Measurements from ENCODE around the gene HOXD1.

Gene HOXD1

DNA sequence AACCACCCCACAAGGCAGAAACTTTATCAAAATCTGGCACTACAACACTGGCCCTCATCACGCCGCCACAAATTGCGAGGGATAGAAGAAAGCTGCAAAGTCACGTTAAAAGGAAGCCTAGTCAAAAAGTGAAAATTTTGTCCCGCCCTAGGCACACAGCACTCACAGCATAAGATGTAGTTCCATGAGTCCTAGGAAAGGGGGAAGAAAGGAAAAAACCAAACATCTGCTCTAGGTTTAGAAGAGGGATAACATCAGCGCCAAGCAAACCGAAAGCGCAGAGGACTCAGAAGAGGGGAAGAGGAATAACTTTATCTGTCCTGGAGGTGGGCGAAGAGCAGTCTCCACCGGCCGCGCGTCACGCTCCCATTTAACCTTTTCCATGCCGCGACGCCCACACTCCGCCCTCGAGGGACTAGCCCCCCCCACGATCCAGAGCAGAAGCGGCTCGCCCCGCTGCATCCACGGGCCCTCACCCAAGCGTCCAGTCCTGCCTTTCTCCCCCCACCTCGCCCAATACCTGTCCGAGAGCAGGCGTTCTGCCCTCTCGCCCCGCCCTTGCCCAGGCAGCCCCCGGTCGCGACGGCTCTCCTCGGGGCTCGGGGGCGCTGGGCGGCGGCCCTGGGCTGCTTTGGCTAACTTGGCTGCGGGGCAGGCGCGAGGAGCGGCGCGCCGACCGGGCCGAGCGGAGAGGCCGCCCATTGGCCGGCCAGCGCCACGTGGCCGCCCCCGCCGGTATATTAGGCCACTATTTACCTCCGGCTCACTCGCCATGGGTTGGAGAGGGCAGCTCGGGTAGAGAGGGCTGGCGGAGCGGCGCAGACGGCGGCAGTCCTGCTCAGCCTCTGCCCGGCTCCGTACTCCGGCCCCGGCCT, at the start of gene HOXD1:
HOXD1 (plus strand) TSS at position 770 of the 875 bp plus-strand sequence. CDS start 134 bp downstream, outside the sequence.
- Histone ChIP-seq H3K27ac (peak within 1 kb of the TSS in 12 of 21 experiments; percentile 18 to 71 (median 44)), H3K4me3 (peak within 1 kb of the TSS; percentile 32 to 58 (median 48))

DNA sequence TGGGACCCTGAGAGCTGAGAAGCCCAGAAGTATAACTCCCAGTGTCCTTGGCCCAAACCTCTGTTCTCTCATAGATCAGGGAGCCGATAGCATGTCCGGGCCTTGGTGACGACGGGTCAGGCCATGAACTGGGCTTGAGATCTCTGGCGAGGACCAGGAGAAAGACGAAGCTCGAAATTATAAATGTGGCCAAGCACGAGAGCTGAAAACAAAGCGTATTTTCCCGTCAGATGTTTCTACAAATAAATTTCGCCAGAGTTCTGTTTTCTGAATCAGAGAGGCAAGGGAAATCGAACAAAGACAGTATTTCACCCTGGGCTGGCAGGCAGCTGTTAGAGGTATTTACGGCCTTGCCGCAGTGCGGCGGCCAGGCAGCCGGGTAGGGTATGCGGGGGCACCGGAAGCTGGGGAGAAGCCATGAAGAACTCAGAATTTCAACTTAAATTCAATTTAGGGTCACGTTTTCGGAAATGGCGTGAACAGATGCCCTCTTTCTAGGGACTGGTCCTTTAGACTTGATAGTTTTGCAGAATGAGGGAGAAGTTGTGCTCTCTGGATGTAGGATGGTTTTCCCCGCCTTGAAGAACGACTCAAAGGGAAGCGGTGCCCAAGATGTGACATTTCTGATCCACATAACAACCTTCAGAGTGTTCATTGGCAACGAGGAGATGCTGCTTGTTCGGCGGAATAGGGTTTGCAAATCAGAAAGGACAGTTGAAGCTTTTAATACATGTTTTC, 49.4 kb upstream of the HOXD1 start:
- Histone ChIP-seq H3K4me3 (peak overlapping the region in 4 of 7 experiments; percentile 2 to 70 (median 42)), H3K27ac (peak overlapping the region in 16 of 21 experiments; percentile 13 to 98 (median 74))

GRCh38 chr2:176139661-176140512, 48.6 kb upstream of the HOXD1 start:
- H3K27ac ChIP-seq: peak overlapping the region in 17 of 21 experiments; percentile 13 to 98 (median 72)
- peak overlapping the region in 5 of 7 experiments; percentile 20 to 70 (median 40) for H3K4me3 ChIP-seq

DNA sequence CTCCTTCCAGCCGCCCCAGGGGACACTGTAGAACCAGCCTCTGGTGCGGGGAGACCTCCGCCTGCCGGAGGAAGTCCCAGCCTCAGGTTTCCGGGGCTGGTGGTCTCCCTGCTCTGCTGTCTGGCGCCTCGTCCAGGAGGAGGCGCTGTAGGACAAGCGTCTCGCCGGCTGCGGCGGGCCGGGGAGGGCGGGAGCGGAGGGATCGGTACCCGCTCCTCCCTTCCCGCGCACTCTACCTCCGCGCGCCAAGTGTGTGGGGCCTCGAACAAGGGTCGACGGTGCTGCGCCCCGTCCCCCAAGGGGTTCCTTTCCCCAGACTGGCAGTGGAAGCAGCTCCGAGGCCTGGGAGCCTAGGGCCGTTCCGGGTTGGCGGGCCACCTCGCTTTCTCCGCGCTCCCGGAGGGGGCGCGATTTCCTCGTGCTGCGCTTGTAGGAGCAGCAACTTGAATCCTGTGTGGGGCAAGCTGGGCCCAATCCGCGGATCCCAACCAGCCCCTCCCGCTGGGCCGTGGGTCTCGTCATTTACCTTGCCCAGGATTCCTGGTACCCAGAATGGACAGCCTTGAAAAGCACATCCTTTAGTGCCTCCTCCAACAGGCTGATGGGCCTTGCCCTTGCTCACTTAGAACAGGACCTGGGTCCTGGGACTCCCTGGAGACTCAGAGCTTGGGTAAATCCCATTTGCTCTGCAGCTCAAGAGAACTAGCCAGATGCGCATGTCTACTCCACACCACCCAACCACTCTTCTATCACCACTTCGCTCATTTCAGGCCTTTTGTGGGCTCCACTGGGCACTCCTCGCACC, 47.8 kb upstream of the HOXD1 start:
- Histone ChIP-seq H3K4me3 (peak overlapping the region; percentile 20 to 70 (median 40)), H3K27ac (peak overlapping the region in 17 of 21 experiments; percentile 13 to 98 (median 72))

GRCh38 chr2:176142281-176142680, 46.2 kb upstream of the HOXD1 start:
- Histone ChIP-seq H3K4me3 (no peak overlapping the region), H3K27ac (no peak overlapping the region)

DNA sequence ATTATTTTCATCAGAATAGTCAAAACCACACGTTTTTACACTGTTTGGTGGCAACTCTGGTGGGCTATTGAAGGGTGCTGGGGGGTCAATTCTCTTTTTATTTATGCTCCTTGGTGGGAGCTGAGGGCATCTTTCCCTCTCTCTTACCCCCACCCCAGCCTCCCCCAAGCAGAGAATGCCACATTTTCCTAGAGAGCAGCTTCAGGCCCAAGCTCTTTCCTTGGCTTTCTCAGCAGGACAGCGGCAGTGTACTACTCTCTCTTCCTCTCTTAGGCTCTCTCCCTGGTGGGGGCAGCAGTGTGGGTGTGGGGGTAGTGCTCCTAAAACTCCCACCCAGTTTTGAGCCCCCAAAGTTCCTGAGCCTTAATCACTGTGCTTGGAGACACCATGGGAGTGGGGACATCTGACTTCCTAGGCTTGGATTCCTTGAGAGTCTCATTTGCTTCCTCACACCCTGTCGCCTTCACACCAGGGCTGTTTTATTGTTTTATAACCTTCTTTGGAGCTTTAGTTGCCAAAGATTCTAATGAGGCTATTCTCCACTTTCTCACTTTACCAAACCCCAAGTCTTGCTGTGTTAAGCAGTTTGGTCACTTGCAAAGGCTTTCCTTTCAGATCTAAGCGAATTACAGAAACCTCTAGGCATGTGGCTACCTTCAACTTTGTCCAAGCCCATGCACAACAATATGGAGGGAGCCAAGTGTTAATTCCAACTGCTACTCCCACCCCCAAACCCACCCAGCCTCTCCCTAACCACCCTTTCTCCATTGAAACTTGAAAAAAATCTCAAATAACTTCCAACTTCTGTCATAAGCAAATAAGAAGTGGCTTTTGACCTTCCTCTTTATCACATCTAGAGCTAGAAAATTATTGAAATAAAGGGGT, 43.1 kb upstream of the HOXD1 start:
- no peak overlapping the region for H3K4me3 ChIP-seq
- no peak overlapping the region for H3K27ac ChIP-seq

DNA sequence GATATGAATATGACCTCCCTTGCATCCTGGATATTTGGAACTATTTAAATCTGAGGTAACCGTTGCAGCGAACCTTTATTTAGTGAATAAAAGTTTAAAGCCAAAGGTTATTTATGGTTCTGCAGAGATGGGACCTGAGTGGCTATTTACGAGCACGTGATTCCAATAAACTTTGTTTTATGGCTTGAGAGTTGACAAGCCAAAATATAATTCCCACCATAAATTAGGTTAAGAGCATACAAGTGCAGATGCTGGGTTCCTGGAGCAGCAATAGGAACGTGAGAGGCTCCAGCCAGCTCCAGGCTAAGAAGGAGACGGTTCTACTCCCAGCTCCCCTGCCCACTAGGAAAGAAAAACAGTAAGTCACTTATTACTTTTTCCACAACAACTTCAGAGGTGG, 42.4 kb upstream of the HOXD1 start:
- Histone ChIP-seq H3K27ac (no peak overlapping the region), H3K4me3 (no peak overlapping the region)

GRCh38 chr2:176146645-176147044, 41.8 kb upstream of the HOXD1 start:
- no peak overlapping the region for H3K4me3 ChIP-seq
- H3K27ac ChIP-seq: no peak overlapping the region

GRCh38 chr2:176147210-176147799, 41.2 kb upstream of the HOXD1 start:
- no peak overlapping the region for H3K27ac ChIP-seq

DNA sequence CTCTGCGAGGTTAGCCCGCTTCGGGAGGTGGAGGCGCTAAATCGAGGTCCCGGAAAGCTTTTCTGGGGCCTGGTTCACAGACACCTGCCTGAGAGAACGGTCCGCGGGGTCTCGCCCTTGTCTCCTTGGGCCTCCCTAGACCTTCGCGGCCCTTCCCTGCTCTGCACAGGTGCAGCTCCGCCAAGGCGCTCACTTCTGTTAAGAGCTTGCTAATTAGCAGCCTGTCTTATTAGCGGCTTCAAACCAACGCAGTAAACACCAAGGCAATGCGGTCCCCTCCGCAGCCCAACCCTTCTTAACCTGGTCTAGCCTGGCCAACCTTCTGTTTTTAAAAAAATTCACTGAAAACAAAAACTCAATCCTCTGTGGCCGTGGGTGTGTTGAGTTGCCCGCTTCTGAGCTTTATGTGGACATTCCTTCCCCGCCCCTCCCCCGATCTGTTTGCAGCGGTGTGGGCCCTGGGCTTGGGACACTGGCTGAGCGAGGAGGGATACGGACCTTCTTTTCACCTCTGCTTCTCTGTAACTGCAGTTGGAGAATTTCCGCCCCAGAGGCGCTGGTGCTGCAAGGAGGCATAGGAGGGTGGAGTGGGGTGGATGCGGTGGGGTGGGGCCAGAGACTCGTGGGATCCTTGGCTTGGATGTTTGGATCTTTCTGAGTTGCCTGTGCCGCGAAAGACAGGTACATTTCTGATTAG, 40.5 kb upstream of the HOXD1 start:
- Histone ChIP-seq H3K27ac (no peak overlapping the region), H3K4me3 (no peak overlapping the region)

More at GRCh38 chr2:176147210-176147799, 41.2 kb upstream of the HOXD1 start:
- H3K4me3 ChIP-seq: no peak overlapping the region

- H3K27ac ChIP-seq: no peak overlapping the region
- H3K4me3 ChIP-seq: no peak overlapping the region
Measured at GRCh38 chr2:176148751-176149421, 39.6 kb upstream of the HOXD1 start.

DNA sequence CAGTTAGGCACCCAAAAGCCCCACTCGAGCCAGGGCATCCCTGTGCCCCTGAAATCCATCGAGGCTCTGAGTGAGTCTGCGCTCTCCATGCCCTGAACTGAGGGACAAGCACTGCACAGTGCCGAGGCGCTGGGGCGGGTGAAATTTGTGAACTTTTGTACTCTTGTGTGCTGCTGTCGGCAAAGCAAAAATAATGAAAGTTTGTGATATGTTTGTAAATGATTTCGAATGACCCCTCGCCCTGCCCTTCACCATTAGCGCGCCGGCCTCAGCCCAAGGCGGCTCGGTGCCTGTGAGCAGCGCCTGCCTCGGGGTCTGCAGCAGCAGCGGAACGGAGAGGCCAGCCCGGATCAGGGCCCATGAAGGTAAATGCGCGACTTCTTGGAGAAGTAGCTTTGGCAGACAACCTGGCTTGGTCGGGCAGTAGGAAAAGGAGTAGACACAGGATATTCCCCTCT, 39.0 kb upstream of the HOXD1 start:
- no peak overlapping the region for H3K4me3 ChIP-seq
- H3K27ac ChIP-seq: no peak overlapping the region

DNA sequence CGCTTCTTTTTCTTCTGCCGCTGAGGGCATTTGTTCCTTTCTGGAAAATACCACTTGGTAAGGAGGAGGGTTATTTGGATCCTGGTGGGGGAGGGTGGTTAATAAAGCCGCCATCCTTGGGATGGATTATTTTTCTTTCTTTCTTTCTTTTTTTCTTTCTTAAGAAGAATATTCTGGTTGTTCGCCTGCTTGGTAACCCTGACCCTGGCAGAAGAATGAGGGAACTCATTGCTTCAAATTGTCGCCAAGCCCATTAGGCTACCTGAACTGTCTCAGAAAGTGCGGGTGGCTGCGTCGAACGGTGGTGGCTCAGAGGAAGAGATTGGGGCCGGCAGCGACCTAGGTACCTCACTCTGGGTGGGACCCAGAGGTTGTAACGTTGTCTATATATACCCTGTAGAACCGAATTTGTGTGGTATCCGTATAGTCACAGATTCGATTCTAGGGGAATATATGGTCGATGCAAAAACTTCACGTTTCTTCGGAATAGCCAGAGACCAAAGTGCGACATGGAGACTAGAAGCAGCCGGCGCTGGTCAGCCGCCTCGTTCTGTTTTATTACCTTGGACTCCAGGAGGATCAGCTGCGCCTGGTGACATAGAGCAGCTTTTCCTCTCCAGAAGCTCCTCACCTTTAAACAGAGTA, 38.4 kb upstream of the HOXD1 start:
- no peak overlapping the region for H3K27ac ChIP-seq

DNA sequence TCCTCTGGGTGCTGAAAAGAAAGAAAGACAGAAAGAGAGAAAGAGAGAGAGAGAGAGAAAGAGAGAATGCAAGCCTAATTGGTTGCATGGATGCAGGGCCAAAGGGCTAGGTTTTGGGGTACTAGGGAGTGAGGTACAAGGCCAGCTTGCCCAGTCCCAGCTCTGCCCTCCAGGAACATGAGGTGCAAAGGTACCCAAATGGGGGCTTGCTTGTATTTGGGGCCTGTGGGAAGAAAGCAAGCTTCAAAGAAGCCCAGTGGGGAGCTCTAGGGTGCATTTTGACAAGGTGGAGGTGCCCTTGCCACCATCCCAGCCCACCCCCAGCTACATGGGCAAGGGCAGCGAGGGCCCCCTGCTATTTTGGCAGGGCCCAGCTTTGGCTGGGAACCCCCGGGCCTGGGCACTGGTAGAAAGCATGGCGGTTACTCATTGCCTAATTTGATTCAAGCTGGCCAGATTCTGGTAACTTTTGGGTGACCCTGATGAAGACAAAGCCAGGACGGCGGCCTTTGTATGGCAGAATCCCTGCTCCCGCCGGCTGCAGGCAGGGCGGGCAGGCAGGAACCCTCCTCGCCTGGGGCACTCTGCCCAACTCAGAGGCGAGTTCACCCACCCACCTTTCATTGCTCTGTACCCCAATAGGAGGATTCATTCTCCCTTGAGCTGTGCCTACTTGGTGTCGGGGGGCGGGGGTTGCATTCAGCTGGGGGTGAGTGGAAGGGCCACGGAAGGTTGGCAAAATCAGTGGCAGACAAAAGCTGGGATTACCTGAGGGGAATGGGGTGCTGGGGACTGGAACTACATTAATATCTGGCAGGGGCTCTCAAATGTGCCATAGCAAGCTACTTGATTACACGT, 37.7 kb upstream of the HOXD1 start:
- Histone ChIP-seq H3K4me3 (peak overlapping the region in 1 of 7 experiments; percentile 37), H3K27ac (no peak overlapping the region)

More for the DNA sequence above, 38.4 kb upstream of the HOXD1 start:
- H3K4me3 ChIP-seq: no peak overlapping the region

All from skin epidermis (tissue), 12 donors.